Measurements from ENCODE around the gene TFDP1.

The TFDP1 gene

GRCh38 chr13:113634279-113635047, 49.9 kb downstream of the TFDP1 start:
- DNase-seq (ENCODE audit: low read depth): no peak

GRCh38 chr13:113635048-113635420, 50.5 kb downstream of the TFDP1 start:
- DNase-seq (ENCODE audit: low read depth): no peak

- no peak for DNase-seq (ENCODE audit: low read depth)
Measured at GRCh38 chr13:113635709-113636108, 51.2 kb downstream of the TFDP1 start.

GRCh38 chr13:113636266-113636963, 51.9 kb downstream of the TFDP1 start:
- no peak for DNase-seq (ENCODE audit: low read depth)

GRCh38 chr13:113637262-113638160, 53.0 kb downstream of the TFDP1 start:
- no peak for DNase-seq (ENCODE audit: low read depth)

- DNase-seq (ENCODE audit: low read depth): no peak
Measured at GRCh38 chr13:113638173-113638746, 53.7 kb downstream of the TFDP1 start.

- no peak for DNase-seq (ENCODE audit: low read depth)
Measured at GRCh38 chr13:113638806-113639205, 54.3 kb downstream of the TFDP1 start.

- DNase-seq (ENCODE audit: low read depth): no peak
Measured at GRCh38 chr13:113639616-113640262, 55.2 kb downstream of the TFDP1 start.

- DNase-seq (ENCODE audit: low read depth): no peak
Measured at GRCh38 chr13:113641426-113641825, 56.9 kb downstream of the TFDP1 start.

GRCh38 chr13:113642563-113642962, 58.0 kb downstream of the TFDP1 start:
- no peak for DNase-seq (ENCODE audit: low read depth)

- peak; percentile 67 for DNase-seq (ENCODE audit: low read depth)
Measured at GRCh38 chr13:113643593-113643992, 59.0 kb downstream of the TFDP1 start.

- no peak for DNase-seq (ENCODE audit: low read depth)
Measured at GRCh38 chr13:113644800-113645199, 60.2 kb downstream of the TFDP1 start.

GRCh38 chr13:113645329-113645728, 60.8 kb downstream of the TFDP1 start:
- no peak for DNase-seq (ENCODE audit: low read depth)

- no peak for DNase-seq (ENCODE audit: low read depth)
Measured at GRCh38 chr13:113646376-113646775, 61.8 kb downstream of the TFDP1 start.

- DNase-seq (ENCODE audit: low read depth): no peak
Measured at GRCh38 chr13:113646921-113647340, 62.4 kb downstream of the TFDP1 start.

GRCh38 chr13:113647351-113648215, 63.0 kb downstream of the TFDP1 start:
- DNase-seq (ENCODE audit: low read depth): no peak

- no peak for DNase-seq (ENCODE audit: low read depth)
Measured at GRCh38 chr13:113648216-113648610, 63.7 kb downstream of the TFDP1 start.

GRCh38 chr13:113649212-113649611, 64.7 kb downstream of the TFDP1 start:
- DNase-seq (ENCODE audit: low read depth): no peak

GRCh38 chr13:113650275-113650674, 65.7 kb downstream of the TFDP1 start:
- no peak for DNase-seq (ENCODE audit: low read depth)

- no peak for DNase-seq (ENCODE audit: low read depth)
Measured at GRCh38 chr13:113650731-113651148, 66.2 kb downstream of the TFDP1 start.

Measured in non-pigmented ciliary epithelial cell (primary cell).